Measurements from ENCODE around the gene TRIM32.

Gene TRIM32

DNA sequence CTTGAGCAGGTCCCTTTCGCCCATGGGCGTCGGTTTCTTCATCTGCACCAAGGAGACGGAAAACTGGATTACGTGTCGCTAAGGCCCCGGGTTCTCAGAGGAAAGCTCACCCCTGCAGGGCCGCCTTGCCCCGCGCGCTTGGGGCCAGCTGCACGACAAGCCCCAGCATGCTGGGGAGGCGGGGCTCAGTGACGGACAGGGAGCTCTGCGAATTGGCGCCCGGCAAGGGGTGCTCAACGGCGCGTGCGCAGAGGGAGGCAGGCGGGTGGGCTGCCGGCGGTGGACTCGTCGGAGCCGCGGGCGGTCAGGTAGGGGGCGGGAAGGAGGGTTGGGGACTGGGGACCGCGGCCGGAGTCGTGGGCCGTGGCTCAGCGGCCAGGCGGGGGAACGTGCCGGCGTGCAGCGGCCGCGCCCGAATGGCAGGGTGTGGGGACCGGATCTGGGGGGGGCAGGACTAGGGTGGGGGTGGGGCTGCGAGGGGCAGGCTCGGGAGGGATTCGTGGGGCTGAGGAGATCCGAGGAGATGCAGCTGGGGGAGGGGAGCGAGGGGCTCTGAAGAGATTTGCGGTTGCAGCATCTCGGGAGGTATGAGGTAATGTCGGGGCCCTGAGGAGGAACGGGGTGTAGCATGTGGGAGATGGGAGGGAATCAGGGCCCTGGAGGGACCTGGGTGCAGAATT, at the start of gene TRIM32:
Gene TRIM32 (plus strand): TSS at position 232 of the 680 bp plus-strand sequence. CDS start 10,438 bp downstream, outside the sequence.
- Mint-ChIP-seq H3K27ac (peak within 1 kb of the TSS; percentile 46 to 87 (median 73)), H3K36me3 (ENCODE audit: low read depth) (peaks cover 8% of the 10 kb centered on the region), H3K4me1 (peaks cover 47% of the 10 kb centered on the region), H3K9me3 (peaks cover 6% of the 10 kb centered on the region), H3K27me3 (ENCODE audit: low read depth) (no peaks in the 10 kb centered on the region), H3K4me3 (peak within 1 kb of the TSS; percentile 87 to 92 (median 90))
- no peak for TF ChIP-seq CTCF (IDR thresholded peaks at IDR 0.05; ENCODE audit: unreplicated experiment in 3 of 3)

DNA sequence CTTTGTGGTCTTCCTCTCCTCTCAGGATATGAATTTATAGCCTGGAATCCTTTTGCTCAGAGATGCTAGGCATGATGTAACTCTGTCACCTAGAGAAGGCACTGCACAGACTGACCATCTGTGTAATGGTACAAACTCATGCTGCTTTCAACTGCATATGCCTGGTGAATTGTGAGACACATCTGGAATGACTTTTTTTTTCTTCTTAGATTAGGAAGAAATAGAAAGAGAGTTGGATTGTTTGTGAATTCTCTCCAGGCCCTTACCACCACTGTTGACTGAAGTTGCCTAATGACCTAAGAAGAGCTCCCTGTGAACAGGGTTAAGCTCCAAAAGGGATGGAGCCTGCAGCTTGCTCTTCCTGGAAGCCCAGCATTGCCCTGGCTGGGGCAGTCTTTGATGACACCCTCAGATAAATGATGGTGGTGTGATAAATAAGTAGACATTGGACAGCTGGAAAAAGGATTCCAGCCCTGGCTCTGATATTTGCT, 47.8 kb upstream of the TRIM32 start:
- Mint-ChIP-seq H3K9me3 (no peaks in the 10 kb centered on the region), H3K4me3 (no peak overlapping the region), H3K4me1 (peaks cover 5% of the 10 kb centered on the region), H3K36me3 (ENCODE audit: low read depth) (no peaks in the 10 kb centered on the region), H3K27ac (no peak overlapping the region), H3K27me3 (ENCODE audit: low read depth) (peaks cover 4% of the 10 kb centered on the region)
- no peak for TF ChIP-seq CTCF (IDR thresholded peaks at IDR 0.05; ENCODE audit: unreplicated experiment in 3 of 3)

GRCh38 chr9:116641292-116642059, 45.6 kb upstream of the TRIM32 start:
- Mint-ChIP-seq H3K9me3 (no peaks in the 10 kb centered on the region), H3K36me3 (ENCODE audit: low read depth) (no peaks in the 10 kb centered on the region), H3K27me3 (ENCODE audit: low read depth) (peaks cover 4% of the 10 kb centered on the region), H3K4me3 (no peak overlapping the region), H3K27ac (no peak overlapping the region), H3K4me1 (peaks cover 5% of the 10 kb centered on the region)
- no peak for TF ChIP-seq CTCF (IDR thresholded peaks at IDR 0.05; ENCODE audit: unreplicated experiment in 3 of 3)

- no peak for TF ChIP-seq CTCF (IDR thresholded peaks at IDR 0.05; ENCODE audit: unreplicated experiment in 3 of 3)
- Mint-ChIP-seq H3K27ac (peak overlapping the region in 2 of 3 experiments; percentile 8 to 16), H3K4me3 (no peak overlapping the region), H3K36me3 (ENCODE audit: low read depth) (no peaks in the 10 kb centered on the region), H3K27me3 (ENCODE audit: low read depth) (peaks cover 4% of the 10 kb centered on the region), H3K4me1 (peaks cover 5% of the 10 kb centered on the region), H3K9me3 (no peaks in the 10 kb centered on the region)
Measured at GRCh38 chr9:116643691-116644090, 43.4 kb upstream of the TRIM32 start.

DNA sequence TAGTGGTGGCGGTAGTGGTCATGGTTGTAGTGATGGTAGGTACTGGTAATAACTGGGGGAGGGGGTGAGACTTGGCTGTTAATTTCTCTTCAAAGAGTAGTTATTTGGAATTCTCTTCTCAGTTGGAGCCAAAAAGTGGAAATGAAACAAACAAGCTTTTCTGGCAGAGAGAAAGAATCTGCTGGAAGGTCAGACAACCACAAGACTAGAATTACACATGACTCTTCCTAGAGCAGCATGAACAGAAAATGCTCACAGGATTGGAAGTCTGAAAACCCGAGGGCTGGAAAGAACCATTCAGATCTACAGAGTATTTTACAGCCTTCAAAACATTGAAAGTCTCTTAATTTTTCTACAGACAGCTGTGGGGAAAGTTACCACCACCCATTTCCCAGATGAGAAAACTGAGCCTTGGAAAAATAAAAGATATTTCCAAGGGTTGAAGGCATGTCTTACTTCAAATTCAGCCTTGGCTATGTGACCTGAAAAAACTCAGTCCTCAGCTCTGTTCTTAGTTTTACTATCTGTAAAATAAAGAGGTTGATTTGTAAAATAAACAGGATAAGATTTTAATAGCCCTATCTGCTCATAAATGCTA, 42.9 kb upstream of the TRIM32 start:
- Mint-ChIP-seq H3K4me3 (no peak overlapping the region), H3K27ac (peak overlapping the region in 2 of 3 experiments; percentile 8 to 16), H3K4me1 (peaks cover 5% of the 10 kb centered on the region), H3K36me3 (ENCODE audit: low read depth) (no peaks in the 10 kb centered on the region), H3K9me3 (no peaks in the 10 kb centered on the region), H3K27me3 (ENCODE audit: low read depth) (peaks cover 4% of the 10 kb centered on the region)
- no peak for TF ChIP-seq CTCF (IDR thresholded peaks at IDR 0.05; ENCODE audit: unreplicated experiment in 3 of 3)

Measured in nephron (organoid).